ENCODE measurements around the gene TSR3.

TSR3 gene

DNA sequence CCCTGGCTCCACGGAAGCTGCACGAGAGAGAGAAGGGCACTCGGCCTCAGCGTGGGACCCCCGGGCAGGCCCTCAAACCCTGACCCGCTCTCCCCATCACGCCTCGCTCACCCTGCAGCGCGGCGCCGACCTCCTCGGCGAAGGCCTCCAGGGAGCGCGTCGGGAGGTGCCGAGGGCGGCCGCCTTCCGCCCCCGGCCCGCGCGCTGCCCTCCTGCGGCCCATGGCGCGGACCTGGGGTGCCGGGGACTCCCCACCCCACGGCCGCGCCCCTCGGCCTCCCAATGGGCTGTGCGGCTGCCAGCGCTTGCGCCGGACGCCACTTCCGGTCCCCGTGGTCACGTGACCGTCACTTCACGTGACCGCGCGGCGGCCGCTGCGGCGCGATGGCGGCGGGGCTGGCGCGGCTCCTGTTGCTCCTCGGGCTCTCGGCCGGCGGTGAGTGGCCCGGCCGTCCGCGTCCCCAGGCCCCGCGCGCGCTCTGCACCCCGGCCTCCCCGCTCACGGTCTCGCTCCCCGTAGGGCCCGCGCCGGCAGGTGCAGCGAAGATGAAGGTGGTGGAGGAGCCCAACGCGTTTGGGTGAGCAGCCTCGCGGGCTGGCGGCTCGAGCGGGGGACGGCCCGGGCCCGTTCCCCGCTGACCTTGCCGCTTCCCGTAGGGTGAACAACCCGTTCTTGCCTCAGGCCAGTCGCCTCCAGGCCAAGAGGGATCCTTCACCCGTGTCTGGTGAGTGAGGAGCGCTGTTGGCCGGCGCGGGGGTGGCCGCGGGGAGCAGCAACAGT, at the start of gene TSR3, which contains the start of gene GNPTG:
TSS of gene TSR3 (minus strand) at position 297 of the 781 bp plus-strand sequence. CDS start at position 223, 74 bp downstream.
TSS of gene GNPTG (plus strand) at position 350 of the 781 bp plus-strand sequence. CDS start at position 385, 35 bp downstream.
- peak; percentile 77 for DNase-seq (ENCODE audit: low spot score)

DNA sequence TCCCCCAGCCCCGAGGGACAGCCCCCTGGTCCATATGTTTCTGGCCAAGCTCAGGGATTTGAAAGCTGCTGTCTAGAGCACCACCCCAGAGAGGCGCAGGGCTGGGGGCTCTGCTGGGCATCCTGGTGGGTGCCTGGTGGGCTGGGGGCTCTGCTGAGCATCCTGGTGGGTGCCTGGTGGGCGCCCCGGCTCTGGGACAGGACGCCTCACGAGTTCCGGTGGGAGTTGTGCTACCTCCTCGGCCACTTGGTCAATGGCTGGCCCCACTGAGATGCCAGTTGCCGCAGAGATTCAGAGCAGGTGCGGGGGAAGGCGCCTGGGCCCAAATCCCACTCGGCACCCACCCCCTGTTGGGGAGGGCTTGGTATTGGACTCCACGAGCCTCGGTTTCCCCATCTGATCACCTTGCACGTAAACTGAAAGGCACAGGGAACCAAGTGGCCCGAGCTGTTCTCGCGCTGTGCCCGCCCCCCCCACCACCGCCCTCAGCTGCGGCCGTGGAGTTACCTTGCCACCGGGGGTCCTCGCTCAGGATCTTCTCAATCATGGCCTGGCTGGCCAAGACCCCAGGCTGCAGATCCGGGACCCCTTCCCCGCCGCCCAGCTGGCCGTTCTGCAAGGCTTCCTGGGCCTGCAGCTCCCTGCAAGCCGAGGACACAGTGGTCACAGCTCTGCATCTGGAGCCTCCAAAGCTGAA, 49.5 kb upstream of the TSR3 start:
- DNase-seq (ENCODE audit: low spot score), result no peak

DNA sequence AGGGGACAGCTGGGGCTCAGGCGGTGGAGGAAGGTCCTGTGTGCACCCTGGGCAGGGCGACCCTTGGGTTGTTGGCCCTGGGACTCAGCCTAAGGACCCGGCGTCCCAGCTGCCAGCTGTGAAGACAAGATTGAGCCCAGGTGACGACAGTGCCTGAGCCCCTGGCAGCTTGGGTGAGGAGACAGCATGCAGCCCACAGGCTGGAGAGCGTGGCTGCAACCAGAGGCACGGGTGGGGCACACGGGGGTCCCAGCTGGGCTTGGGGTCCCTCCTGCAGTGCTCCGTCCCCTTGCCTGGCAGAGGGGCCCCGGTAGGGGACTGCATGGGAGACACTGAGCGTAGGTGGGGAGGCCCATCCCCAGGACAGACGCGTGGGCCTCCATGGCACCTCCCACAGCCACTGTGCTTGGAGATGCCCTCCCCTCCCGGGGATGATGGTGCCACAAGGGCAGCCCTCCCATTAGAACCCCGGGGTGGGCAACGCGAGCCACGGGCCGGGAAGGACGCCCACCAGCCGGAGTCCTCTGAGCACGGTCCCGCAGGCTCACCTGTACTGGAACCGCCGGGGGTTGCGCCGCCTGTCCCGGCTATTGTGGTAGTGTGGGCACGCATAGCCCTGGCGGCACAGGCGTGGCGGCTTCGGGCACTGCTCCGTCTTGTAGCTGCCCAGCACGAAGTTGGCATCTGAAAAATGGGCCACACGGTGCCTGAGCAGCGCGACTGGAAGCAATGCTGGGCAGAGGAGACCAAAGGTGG, 47.3 kb upstream of the TSR3 start:
- no peak for DNase-seq (ENCODE audit: low spot score)

DNA sequence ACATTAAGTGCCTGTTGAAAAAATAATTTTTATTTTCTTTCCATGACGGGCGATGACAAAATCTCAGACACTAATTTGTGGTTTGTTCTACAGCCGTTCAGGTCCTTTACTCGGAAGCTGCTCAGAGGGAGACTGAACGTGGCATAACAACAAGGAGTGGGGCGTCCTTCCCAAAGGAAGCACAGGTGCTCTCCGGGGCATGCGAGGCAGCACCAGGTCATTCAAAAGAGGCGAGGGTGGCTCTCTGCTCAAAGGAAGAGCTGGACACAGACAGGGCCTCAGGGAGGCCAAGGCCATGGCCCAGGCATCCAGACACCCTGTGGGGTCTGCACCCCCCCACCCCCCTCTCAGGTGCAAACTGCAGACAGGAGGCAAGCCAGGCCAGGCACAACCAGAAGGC, 46.7 kb upstream of the TSR3 start:
- no peak for DNase-seq (ENCODE audit: low spot score)

DNA sequence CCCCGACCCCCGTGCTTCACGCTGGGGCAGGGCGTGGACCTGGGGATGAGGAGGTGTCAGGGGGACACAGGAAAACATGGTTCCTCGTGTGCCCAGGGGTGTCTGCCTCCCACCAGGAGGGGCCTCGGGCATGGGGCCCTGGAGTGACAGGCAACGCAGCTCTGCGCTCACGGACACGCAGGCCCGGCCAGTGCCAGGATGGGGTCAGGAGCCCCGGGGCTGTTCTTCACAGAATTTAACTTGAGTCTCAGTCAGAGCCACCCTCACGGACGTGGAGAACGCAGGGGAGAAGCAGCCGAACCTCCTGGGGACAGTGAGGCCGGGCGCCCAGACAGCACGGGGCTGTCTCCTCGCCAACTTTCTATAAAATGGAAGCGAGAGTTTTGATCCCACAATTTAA, 46.1 kb upstream of the TSR3 start:
- no peak for DNase-seq (ENCODE audit: low spot score)

DNA sequence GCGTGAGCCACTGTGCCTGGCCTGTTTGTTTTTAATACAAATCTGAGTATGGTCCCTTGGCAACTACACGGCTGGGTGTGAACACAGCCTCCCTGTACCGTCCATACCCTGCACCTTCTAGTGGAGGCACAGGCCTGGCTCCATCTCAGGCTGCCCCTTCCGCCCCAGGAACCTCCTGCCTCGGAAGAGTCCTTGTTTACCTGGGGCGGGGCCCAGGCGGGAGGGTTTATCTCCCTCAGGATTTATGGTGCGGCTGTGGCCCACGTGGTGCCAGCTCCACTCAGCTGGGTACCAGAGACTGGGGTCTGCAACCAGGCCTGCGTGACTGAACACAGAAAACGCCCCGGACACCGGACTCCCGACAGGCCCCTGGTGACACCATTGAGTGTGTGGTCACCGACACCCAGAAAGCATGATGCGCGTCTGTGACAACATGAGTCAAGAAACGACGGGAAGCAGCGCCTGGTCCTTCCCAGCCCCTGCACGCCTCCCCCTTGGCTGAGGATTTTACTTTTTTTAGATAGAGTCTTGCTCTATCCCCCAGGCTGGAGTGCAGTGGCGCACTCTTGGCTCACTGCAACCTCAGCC, 43.9 kb upstream of the TSR3 start:
- DNase-seq (ENCODE audit: low spot score), result no peak

DNA sequence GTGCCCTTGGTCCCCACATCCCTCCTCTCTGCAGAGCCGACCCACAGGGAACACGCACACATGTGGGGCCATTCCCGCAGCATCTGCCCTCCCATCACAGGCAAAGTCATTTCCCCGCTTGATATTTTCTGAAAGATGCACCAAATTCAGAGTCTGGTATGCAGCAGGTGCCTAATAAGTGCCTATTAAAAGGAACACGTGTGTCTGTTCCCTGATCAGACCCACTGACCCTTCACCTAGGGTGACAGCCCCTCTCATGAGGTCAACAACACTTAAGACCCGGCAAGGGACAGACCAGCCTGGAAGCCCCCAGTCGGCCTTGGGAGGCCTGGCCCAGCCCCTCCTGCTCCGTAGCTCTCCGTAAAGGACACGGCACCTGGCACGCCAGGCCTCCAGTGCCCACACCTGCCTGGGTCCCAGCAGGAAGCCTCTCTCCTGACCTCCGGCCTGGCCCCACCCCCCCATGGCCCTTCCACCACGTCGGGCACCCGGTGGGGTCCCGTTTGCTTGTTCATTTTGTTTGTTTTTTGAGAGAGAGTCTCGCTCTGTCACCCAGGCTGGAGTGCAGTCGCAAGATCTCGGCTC, 42.8 kb upstream of the TSR3 start:
- DNase-seq (ENCODE audit: low spot score), result no peak

DNA sequence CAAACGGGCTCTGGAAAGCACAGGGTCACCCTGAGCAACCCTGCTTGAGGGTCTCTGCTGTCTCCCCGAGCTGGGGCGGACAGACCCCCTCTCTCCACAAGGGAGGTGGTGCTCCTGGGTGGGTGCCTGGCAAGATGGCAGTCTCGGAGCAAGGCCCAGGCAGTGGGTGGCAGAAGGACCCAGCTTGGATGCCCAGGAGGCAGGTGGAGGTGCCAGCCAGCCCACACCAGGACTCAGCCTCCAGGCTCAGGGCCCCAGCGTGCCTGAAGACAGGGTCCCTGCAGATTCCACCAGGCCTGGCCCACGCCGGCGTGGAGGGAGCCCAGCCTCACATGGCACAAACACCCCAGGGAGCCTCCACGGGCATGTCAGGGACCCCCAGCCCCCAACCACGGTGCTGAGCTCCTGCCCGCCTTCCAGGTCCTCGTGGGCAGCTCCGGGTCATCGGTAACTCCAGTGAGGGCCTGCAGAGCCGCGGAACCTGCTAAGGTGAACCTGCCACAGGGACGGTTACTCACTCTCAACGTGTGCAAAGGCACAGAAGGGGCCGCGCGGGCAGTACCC, 42.0 kb upstream of the TSR3 start:
- no peak for DNase-seq (ENCODE audit: low spot score)

DNA sequence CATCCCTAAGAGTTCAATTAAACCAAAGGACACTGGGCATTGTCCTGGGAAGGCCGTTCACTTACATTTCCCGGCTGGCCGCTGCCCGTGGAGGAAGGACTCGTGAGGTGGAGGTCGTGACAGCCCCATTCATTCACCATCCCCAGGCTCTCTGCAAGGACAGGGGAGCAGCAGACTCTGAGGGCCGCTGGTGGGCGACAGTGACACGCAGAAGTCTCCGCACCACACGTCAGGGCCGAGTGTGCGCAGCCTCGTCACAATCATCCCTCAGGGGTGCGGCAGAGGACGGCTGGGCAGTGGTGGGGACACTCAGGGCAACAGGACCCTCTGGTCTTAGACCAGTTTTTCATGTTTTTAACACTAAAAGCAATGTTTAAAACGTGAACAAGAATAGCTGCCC, 41.1 kb upstream of the TSR3 start:
- no peak for DNase-seq (ENCODE audit: low spot score)

DNA sequence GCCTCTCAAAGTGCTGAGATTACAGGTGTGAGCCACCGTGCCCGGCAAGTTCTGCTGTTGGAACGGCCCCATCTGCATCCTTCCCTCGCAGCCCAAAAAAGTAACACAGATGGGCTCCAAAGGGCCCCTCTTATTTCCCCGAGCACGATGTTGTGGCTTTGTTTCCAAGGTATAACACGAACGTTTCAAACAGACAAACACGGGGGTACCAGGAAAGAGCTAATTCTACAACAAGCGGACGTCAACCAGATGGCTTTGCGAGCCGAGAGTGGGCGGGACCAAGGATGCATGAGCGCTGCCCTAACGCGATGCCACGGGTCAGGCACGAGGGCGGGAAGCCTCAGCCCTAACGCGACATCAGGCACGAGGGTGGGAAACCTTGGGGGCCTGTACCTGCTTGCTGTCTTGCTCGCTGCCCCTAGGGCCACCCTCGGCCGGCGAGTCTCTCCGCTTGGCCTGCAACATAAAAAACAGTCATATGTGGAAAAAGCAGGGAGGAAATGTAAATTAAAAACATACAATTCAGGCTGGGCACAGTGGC, 38.6 kb upstream of the TSR3 start:
- no peak for DNase-seq (ENCODE audit: low spot score)

DNA sequence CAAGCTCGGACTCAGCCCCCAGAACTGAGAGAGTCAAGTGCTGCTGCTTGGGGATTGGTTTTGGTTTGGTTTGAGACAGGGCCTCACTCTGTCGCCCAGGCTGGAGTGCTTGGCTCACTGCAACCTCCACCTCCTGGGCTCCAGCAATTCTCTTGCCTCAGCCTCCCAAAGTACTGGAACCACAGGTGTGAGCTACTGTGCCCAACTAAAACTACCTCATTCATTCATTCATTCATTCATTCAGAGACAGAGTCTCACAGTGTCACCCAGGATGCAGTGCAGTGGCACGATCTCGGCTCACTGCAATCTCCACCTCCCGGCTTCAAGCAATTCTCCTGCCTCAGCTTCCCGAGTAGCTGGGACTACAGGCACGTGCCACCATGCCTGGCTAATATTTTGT, 38.1 kb upstream of the TSR3 start:
- DNase-seq (ENCODE audit: low spot score), result no peak

DNA sequence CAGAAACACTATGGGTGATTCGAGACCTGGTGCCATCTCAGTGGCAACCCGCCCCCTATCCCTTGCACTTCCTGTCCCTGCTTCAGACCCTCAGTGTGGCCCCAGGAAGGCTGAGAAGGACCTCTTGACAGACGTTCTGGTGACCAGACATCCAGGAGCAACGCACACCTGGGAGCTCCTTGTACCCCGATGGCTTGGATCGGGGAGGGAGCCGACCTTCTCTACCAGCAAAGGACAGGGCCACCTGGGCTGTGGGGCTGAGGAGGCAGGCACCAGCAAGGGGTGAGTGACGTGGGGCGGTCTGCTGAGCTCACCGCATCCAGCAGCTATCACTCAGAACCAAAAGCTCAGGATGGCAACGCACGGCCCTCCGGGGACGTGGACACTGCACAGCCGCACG, 35.7 kb upstream of the TSR3 start:
- no peak for DNase-seq (ENCODE audit: low spot score)

DNA sequence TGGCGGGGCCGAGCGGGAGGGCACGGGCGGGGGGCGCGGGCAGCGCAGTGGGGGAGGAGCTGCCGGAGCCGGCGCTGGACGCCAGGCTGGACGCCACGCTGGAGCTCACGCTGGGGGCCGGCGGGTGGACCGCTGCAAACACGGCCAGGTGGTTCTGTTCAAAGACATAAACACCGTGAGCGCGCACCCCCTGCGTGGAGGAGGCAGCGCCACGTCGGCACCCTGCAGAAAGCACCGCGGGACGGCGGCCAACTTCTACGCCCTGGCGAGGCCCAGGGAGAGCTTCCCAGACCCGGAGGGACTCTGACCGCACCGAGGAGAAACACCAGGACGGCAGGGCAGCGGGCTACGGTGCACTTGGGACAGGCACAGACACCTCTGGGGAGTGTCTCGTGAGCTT, 33.6 kb upstream of the TSR3 start:
- no peak for DNase-seq (ENCODE audit: low spot score)

DNA sequence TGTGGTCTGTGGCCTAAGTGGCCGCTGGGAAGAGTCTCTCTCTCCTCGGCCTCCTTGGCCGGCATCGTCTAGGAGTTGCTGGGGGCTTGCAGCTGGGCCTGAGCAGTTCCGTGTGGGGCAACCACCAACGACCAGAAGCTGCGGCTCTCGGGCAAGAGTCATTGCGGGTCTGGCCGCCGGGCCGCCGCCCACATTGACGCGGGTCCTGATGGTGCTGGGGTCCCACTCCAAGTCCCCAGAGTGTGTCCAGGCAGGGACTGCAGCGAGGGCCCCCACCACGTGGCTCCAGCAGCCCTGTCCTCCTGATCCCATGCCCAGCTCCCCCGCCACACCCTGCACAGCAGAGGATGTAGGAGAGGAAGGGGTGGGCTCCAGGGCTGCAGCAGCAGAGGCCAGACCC, 31.9 kb upstream of the TSR3 start:
- DNase-seq (ENCODE audit: low spot score), result no peak

DNA sequence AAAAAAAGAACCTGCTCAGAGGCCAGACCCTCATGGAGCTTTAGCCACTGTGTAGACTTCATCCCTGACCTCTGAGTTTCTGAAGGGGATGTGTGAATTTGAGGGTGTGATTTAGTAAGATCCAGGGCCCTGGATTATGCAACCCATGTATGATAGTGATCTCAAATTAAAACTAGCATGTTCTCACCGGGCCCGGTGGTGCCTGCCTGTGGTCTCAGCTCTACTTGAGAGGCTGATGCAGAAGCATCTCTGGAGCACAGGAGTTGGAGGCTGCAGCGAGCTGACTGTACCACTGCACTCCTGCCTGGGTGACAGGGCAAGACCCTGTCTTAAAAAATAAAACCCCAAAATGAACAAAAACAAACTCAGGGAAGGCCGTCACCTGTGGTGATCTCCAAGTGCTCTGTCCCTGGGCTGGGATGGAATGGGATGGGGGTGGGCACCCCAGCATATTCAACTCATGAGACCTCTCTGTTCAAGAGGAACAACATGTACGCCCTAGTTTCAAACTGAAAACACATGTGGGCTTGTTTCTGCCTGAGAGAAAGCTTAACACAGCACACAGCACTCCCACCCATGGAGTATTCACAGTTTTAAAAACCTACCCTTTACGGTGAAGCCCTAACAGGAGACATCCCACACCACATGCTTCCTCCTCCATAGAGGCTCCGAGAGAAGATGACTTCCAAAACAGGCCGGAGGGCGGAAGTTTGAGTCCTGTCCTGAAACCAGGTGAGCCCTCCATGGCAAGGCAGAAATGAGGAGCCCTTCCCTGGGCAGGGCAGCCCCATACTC, 30.1 kb upstream of the TSR3 start:
- DNase-seq (ENCODE audit: low spot score), result no peak

DNA sequence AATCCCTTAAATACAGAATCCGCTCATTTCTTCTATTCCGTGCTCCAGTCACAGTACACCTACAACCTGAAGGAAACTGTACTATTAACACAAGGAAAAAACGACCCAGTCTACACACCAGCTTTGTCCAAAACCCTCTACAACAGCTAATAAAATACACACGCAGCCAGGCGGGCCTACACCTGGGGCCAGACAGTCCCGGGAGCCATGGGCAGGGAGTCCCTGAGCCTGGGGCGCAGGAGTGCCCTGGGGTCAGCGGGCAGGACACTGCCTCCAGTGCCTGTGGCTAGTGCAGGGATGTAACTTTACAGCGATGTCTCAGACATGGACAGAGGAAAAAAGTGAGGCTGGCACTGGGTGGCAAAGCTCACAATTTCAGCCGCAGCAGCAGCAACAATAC, 28.5 kb upstream of the TSR3 start:
- no peak for DNase-seq (ENCODE audit: low spot score)

DNA sequence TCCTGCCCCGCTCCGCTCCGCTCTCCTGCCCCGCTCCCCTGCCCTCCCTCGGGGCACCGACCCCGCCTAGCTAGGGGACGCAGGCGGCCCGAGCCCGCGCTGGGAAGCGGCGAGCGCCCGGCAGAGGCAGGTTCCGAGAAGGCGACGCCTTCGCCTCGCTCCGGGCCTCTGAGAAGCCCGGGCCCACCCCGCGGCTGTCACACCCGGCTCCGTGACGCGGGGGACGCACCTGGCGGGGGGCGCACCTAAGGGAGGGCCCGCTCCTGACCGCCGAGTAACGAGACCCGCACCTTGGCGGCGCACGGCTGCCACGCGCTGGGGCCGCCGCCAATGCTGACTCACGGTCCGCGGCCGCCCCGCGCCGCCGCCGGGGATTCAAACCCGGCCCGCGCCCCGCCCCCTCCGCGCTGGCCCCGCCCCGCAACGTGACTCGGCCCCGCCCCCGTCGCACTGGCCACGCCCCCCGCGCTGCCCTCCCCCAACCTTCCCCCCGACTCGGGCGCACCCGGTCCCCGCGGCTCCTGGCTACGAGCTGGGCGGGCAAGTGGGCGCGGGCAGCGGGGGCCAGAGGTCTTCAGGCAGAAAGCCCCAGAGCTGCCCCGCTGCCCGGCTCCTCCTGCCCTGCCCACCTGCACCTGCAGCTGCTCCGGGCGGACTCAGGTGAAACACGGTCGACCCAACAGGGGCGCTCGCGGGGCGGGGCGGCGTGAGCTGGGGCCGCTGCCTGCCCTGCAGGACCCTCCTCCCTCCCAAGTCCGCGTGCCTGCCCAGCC, 27.8 kb upstream of the TSR3 start:
- DNase-seq (ENCODE audit: low spot score), result peak; percentile 30

DNA sequence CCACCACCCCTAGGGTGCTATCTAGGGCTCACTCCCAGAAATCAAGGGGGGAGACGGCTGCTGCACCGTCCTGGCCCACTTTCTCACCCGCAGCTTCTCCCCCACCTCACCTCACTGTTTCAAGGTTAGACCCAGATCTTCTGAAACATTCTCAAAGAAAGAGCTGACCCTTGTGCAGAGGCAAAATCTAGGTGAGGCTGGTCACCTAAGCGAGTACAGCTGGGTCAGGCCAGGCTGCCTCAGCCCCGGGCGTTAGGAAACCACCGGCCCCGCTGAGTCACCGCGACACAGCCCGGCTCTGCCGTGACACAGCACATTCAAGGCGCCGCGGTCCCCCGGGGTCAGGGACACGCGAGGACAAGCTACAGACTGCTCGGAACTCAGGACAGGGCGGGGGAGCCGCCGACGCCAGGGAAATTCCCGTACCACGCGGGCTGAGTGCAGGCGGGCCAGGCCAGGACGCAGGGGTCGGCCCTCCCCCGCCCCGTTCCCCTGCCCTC, 27.2 kb upstream of the TSR3 start:
- peak; percentile 48 for DNase-seq (ENCODE audit: low spot score)

DNA sequence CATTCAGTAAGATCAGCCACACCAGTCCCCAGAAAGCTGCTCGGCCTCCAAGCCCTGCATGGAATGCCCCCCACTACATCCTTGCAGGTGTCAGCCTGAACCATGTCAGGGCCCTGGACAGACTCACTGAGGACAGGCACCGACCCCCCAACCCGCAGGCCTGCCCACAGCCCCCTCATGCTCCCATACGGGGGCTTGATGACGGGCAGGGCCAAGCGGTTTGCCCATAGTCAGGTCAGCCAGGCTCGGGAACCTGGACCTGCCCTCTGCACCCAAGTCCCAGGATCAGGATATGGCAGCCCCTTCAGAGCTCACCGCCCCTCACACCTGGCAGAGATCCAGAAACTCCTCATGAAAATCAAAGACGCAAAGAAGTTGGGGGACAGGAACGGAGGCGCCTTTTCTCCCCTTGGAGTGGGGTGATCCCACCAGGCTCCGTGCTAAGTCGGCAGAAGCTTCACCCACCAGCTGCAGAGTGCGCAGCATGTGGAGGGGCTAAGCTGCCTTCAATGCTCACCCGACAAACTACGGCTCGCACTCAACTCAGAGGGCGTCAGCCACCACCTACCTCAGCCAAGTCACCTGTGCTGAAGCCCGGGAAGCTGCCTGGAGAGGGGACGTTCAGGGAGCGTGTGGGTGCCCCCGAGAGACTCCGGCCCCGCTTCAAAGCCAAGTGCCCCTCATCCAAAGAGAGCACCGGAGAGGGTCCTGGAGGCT, 26.6 kb upstream of the TSR3 start:
- DNase-seq (ENCODE audit: low spot score), result no peak

Data from SW480 (cell line).